Esophagus muscularis mucosa (tissue), 4 donors: ENCODE measurements around the gene CXXC1.

ENCODE experiments used
- EP300 ChIP-seq: sonication (generic); formaldehyde crosslinking; IDR thresholded peaks from one replicate; pipeline ENCODE4 v1.6.1; 2017; ENCODE audit warnings: antibody characterized with exemption
- POLR2A ChIP-seq: fragments of 450-650 bp; IDR thresholded peaks from one replicate; pipeline ENCODE4 v1.6.1; 2017; ENCODE audit warnings: antibody characterized with exemption, moderate library complexity, mild to moderate bottlenecking, low read depth
- TF ChIP-seq, protein P1 (sequence below), 3 experiments: fragments of 200-600 bp in 2 of 3; fragments of 450-650 bp in 1 of 3; sonication (generic) in 2 of 3; IDR thresholded peaks; one replicate each; pipeline ENCODE4 v1.5.1; 2017 to 2019; ENCODE audit warnings: antibody characterized with exemption in 3 of 3, mild to moderate bottlenecking in 2 of 3, moderate library complexity in 1 of 3

DNA sequence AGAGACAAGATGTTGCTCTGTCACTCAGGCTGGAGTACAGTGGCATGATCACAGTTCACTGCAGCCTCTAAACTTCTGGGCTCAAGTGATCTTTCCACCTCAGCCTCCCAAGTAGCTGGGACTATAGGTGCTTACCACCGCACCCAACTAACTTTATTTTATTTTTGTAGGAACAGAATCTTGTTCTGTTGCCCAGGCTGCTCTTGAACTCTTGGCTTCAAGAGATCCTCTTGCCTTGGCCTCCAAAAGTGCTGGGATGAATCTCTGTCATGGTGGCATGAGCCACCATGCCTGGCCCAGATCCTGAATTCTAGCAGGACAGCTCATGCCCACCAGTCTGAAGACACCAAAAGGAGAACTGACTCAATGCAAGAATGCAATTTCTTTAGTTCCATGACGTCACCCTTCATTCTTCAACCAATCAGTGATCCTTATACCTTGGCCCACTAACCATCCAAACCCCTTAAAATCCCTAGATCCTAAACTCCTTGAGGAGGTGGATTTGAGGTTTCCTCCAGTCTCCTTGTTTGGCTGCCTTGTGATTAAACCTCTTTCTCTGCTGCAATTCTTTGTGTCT, 25.6 kb upstream of the CXXC1 start:
- TF ChIP-seq, protein P1, sequence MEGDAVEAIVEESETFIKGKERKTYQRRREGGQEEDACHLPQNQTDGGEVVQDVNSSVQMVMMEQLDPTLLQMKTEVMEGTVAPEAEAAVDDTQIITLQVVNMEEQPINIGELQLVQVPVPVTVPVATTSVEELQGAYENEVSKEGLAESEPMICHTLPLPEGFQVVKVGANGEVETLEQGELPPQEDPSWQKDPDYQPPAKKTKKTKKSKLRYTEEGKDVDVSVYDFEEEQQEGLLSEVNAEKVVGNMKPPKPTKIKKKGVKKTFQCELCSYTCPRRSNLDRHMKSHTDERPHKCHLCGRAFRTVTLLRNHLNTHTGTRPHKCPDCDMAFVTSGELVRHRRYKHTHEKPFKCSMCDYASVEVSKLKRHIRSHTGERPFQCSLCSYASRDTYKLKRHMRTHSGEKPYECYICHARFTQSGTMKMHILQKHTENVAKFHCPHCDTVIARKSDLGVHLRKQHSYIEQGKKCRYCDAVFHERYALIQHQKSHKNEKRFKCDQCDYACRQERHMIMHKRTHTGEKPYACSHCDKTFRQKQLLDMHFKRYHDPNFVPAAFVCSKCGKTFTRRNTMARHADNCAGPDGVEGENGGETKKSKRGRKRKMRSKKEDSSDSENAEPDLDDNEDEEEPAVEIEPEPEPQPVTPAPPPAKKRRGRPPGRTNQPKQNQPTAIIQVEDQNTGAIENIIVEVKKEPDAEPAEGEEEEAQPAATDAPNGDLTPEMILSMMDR (IDR thresholded peaks at IDR 0.05): no peak
- no peak for TF ChIP-seq POLR2A
- no peak for TF ChIP-seq EP300
